Islet precursor cell (in vitro differentiated cells): ENCODE results near the gene RBM26.

Experiments
- DNase-seq: peaks from one replicate; pipeline ENCODE4 v3.0.0-alpha.2; 2018

The RBM26 gene

GRCh38 chr13:79405831-79406596 is at the start of gene RBM26:
TSS of gene RBM26 (minus strand) at chr13:79406255. CDS start at chr13:79405774, 481 bp downstream.
- peak; percentile 94 for DNase-seq

- peak; percentile 91 for DNase-seq
These were observed 49.3 kb upstream of the RBM26 start for GRCh38 chr13:79455331-79455730.

- DNase-seq: no peak
These were observed 46.3 kb upstream of the RBM26 start for GRCh38 chr13:79452239-79452913.

GRCh38 chr13:79451500-79451962 is 45.5 kb upstream of the RBM26 start:
- peak; percentile 97 for DNase-seq

GRCh38 chr13:79450110-79450509 is 44.1 kb upstream of the RBM26 start:
- no peak for DNase-seq

GRCh38 chr13:79448413-79448812 is 42.4 kb upstream of the RBM26 start:
- DNase-seq: no peak

GRCh38 chr13:79447741-79448140 is 41.7 kb upstream of the RBM26 start:
- DNase-seq: no peak

GRCh38 chr13:79447141-79447540 is 41.1 kb upstream of the RBM26 start:
- DNase-seq: no peak

- DNase-seq: peak; percentile 71
These were observed 40.1 kb upstream of the RBM26 start for GRCh38 chr13:79445968-79446645.

- no peak for DNase-seq
These were observed 36.7 kb upstream of the RBM26 start for GRCh38 chr13:79442706-79443105.

GRCh38 chr13:79442221-79442620 is 36.2 kb upstream of the RBM26 start:
- DNase-seq: no peak

- DNase-seq: no peak
These were observed 35.0 kb upstream of the RBM26 start for GRCh38 chr13:79440958-79441528.

GRCh38 chr13:79439275-79439674 is 33.2 kb upstream of the RBM26 start:
- DNase-seq: no peak

GRCh38 chr13:79435561-79435990 is 29.5 kb upstream of the RBM26 start:
- DNase-seq: no peak

GRCh38 chr13:79434556-79434955 is 28.5 kb upstream of the RBM26 start:
- no peak for DNase-seq

- DNase-seq: no peak
These were observed 26.9 kb upstream of the RBM26 start for GRCh38 chr13:79432992-79433391.

- DNase-seq: no peak
These were observed 26.0 kb upstream of the RBM26 start for GRCh38 chr13:79432086-79432485.

- no peak for DNase-seq
These were observed 23.3 kb upstream of the RBM26 start for GRCh38 chr13:79429309-79429708.

- no peak for DNase-seq
These were observed 21.8 kb upstream of the RBM26 start for GRCh38 chr13:79427883-79428282.

- no peak for DNase-seq
These were observed 21.2 kb upstream of the RBM26 start for GRCh38 chr13:79427265-79427664.

GRCh38 chr13:79423801-79424642 is 18.0 kb upstream of the RBM26 start:
- no peak for DNase-seq

- no peak for DNase-seq
These were observed 17.3 kb upstream of the RBM26 start for GRCh38 chr13:79423340-79423739.
